GM12892 (cell line): ENCODE data around the gene GTF2H2.

Experiments
- POLR2A ChIP-seq: IDR thresholded peaks from 2 replicates; pipeline ENCODE4 v1.6.1; 2011; ENCODE audit warnings: low read depth, low read length, control low read depth
- POLR2AphosphoS5 ChIP-seq: IDR thresholded peaks from 2 replicates; pipeline ENCODE4 v1.6.1; 2011; ENCODE audit warnings: low read depth, low read length, control low read depth
- TAF1 ChIP-seq: IDR thresholded peaks from 2 replicates; pipeline ENCODE4 v1.6.1; 2011; ENCODE audit warnings: low read depth, mild to moderate bottlenecking, control low read depth, low read length, borderline replicate concordance

- TF ChIP-seq POLR2AphosphoS5, result no peak
- no peak for TF ChIP-seq POLR2A
- TF ChIP-seq TAF1, result no peak
Measured at GRCh38 chr5:71011194-71011792, 56.2 kb downstream of the GTF2H2 start.
